OCI-LY1 (cell line): ENCODE data around the gene FGFR2.

Experiments used
- H2AFZ ChIP-seq: fragments of 200-600 bp; sonication (generic), shearing (Covaris generic); 2 replicates; pipeline ENCODE4 v1.6.0; 2014; ENCODE audit warnings: antibody characterized with exemption, mild to moderate bottlenecking, low read length
- H3F3A ChIP-seq: fragments of 200-600 bp; sonication (generic), shearing (Covaris generic); 2 replicates; pipeline ENCODE4 v1.6.0; 2014; ENCODE audit warnings: mild to moderate bottlenecking, antibody characterized with exemption, low read length, moderate library complexity; ENCODE audit not compliant: insufficient read depth
- H3K27ac ChIP-seq: fragments of 200-600 bp; sonication (generic); 2 replicates; pipeline ENCODE4 v1.5.1; 2014; ENCODE audit warnings: low read length, mixed run types, mild to moderate bottlenecking, low read depth; ENCODE audit not compliant: poor library complexity, severe bottlenecking
- H3K27me3 ChIP-seq: fragments of 200-600 bp; sonication (generic); 2 replicates; pipeline ENCODE4 v1.6.0; 2014; ENCODE audit warnings: antibody characterized with exemption, mild to moderate bottlenecking, low read length, moderate library complexity; ENCODE audit not compliant: insufficient read depth
- H3K36me3 ChIP-seq: fragments of 200-600 bp; sonication (generic); 2 replicates; pipeline ENCODE4 v1.6.1; 2014; ENCODE audit warnings: mild to moderate bottlenecking, antibody characterized with exemption, low read length, moderate library complexity, mixed read lengths; ENCODE audit not compliant: insufficient read depth
- H3K4me1 ChIP-seq: fragments of 200-600 bp; sonication (generic); 2 replicates; pipeline ENCODE4 v1.5.1; 2014; ENCODE audit warnings: mild to moderate bottlenecking, low read length, moderate library complexity; ENCODE audit not compliant: insufficient read depth, severe bottlenecking
- H3K4me2 ChIP-seq: fragments of 200-600 bp; sonication (generic), shearing (Covaris generic); 2 replicates; pipeline ENCODE4 v1.6.1; 2014; ENCODE audit warnings: low read length
- H3K4me3 ChIP-seq: fragments of 200-600 bp; sonication (generic); 2 replicates; pipeline ENCODE4 v1.5.1; 2014; ENCODE audit warnings: low read length, low read depth, mild to moderate bottlenecking, mixed read lengths; ENCODE audit not compliant: poor library complexity, severe bottlenecking
- H3K79me2 ChIP-seq: fragments of 200-600 bp; shearing (Covaris generic); 2 replicates; pipeline ENCODE4 v1.6.1; 2016; ENCODE audit warnings: mixed run types, low read length, mixed read lengths; ENCODE audit not compliant: insufficient read depth
- H3K9ac ChIP-seq: fragments of 200-600 bp; sonication (generic), shearing (Covaris generic); 2 replicates; pipeline ENCODE4 v1.6.1; 2014; ENCODE audit warnings: mild to moderate bottlenecking, low read length, mixed read lengths
- H3K9me2 ChIP-seq: fragments of 200-600 bp; sonication (generic), shearing (Covaris generic); 2 replicates; pipeline ENCODE4 v1.6.1; 2014; ENCODE audit warnings: low read depth, mild to moderate bottlenecking, low read length, mixed read lengths
- H3K9me3 ChIP-seq: fragments of 200-600 bp; shearing (Covaris generic); 2 replicates; pipeline ENCODE4 v1.6.1; 2014; ENCODE audit warnings: low read length, mixed read lengths
- H4K20me1 ChIP-seq: fragments of 200-600 bp; sonication (generic), shearing (Covaris generic); 2 replicates; pipeline ENCODE4 v1.6.0; 2016; ENCODE audit warnings: mild to moderate bottlenecking, low read length; ENCODE audit not compliant: insufficient read depth
- EZH2 ChIP-seq: fragments of 200-600 bp; sonication (generic), shearing (Covaris generic); IDR thresholded peaks from 2 replicates; pipeline ENCODE4 v1.8.0; 2017; ENCODE audit warnings: borderline replicate concordance, mixed run types, mild to moderate bottlenecking, antibody characterized with exemption, low read length, moderate library complexity, mixed read lengths
- TF ChIP-seq, protein P1 (sequence below): fragments of 200-600 bp; sonication (generic), shearing (Covaris generic); IDR thresholded peaks from 2 replicates; pipeline ENCODE4 v1.5.1; 2017; ENCODE audit warnings: mild to moderate bottlenecking, antibody characterized with exemption, low read length, moderate library complexity, mixed read lengths

FGFR2 gene

GRCh38 chr10:121566755-121567154 lies 31.5 kb downstream of the FGFR2 start:
- no peak overlapping the region for H3K9ac ChIP-seq
- H4K20me1 ChIP-seq = no peaks in the 10 kb centered on the region
- H3K4me3 ChIP-seq = no peak overlapping the region
- H3F3A ChIP-seq = no peaks in the 10 kb centered on the region
- no peak overlapping the region for H3K4me2 ChIP-seq
- H3K27me3 ChIP-seq = 0 out of 2 replicates have a peak, but pooled peaks cover 4% of the 10 kb centered on the region
- no peak overlapping the region for H2AFZ ChIP-seq
- H3K79me2 ChIP-seq = no peaks in the 10 kb centered on the region
- no peak overlapping the region for H3K27ac ChIP-seq
- H3K9me3 ChIP-seq = no peaks in the 10 kb centered on the region
- no peak for TF ChIP-seq EZH2
- TF ChIP-seq, protein P1, sequence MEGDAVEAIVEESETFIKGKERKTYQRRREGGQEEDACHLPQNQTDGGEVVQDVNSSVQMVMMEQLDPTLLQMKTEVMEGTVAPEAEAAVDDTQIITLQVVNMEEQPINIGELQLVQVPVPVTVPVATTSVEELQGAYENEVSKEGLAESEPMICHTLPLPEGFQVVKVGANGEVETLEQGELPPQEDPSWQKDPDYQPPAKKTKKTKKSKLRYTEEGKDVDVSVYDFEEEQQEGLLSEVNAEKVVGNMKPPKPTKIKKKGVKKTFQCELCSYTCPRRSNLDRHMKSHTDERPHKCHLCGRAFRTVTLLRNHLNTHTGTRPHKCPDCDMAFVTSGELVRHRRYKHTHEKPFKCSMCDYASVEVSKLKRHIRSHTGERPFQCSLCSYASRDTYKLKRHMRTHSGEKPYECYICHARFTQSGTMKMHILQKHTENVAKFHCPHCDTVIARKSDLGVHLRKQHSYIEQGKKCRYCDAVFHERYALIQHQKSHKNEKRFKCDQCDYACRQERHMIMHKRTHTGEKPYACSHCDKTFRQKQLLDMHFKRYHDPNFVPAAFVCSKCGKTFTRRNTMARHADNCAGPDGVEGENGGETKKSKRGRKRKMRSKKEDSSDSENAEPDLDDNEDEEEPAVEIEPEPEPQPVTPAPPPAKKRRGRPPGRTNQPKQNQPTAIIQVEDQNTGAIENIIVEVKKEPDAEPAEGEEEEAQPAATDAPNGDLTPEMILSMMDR = no peak
- H3K4me1 ChIP-seq = no peaks in the 10 kb centered on the region
- no peaks in the 10 kb centered on the region for H3K9me2 ChIP-seq
- H3K36me3 ChIP-seq = no peaks in the 10 kb centered on the region

DNA sequence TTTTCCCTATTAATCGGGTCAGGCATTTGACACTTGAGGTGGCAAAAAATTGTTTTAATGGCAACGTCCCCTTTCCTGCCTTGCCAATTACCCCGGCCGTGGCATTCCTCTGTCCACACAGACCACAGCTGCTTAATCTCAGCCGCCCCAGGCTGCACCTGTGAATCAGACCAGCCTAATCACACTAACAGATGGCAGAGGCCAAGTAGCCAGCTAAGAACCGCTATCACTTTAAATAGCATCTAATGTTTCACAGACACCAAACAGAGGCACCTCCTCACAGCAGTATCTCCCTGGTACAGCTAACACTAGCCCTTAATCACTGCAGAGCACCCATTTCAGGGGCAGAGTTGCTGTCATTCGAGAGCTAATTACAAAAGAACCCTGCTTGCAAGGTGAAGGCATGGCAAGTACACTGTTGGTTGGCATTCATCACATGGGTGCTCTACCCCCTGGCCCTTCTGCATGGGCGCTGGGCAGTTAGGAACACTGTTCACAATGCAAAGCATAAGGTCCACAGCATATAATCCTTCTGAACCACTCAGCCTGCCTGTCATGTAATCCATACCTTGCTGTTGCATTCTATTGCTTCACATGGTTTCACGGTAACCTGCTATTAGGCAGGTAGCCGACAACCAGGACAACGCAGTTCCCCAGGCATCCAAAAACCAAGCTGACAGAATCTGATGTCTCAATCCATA lies 38.8 kb downstream of the FGFR2 start:
- Histone ChIP-seq H3K9ac (no peak overlapping the region), H4K20me1 (no peaks in the 10 kb centered on the region), H3K4me2 (no peak overlapping the region), H2AFZ (no peak overlapping the region), H3F3A (no peaks in the 10 kb centered on the region), H3K36me3 (no peaks in the 10 kb centered on the region), H3K9me2 (no peaks in the 10 kb centered on the region), H3K27me3 (0 out of 2 replicates have a peak, but pooled peaks cover 4% of the 10 kb centered on the region), H3K4me3 (no peak overlapping the region), H3K27ac (no peak overlapping the region), H3K79me2 (no peaks in the 10 kb centered on the region), H3K9me3 (no peaks in the 10 kb centered on the region), H3K4me1 (no peaks in the 10 kb centered on the region)
- TF ChIP-seq EZH2 = no peak
- TF ChIP-seq, protein P1 = no peak

- Histone ChIP-seq H3K9me2 (no peaks in the 10 kb centered on the region), H4K20me1 (no peaks in the 10 kb centered on the region), H2AFZ (no peak overlapping the region), H3K4me3 (no peak overlapping the region), H3K79me2 (no peaks in the 10 kb centered on the region), H3K9me3 (no peaks in the 10 kb centered on the region), H3K27me3 (no peaks in the 10 kb centered on the region), H3F3A (no peaks in the 10 kb centered on the region), H3K36me3 (no peaks in the 10 kb centered on the region), H3K9ac (no peak overlapping the region), H3K4me2 (no peak overlapping the region), H3K27ac (no peak overlapping the region), H3K4me1 (no peaks in the 10 kb centered on the region)
- TF ChIP-seq EZH2 = no peak
- TF ChIP-seq, protein P1 = no peak
Observed at GRCh38 chr10:121558238-121558637, 40.0 kb downstream of the FGFR2 start.
